Endothelial cell (in vitro differentiated cells): ENCODE data around the gene SSH2. TPM values are rescaled to one million over a fixed set of nuclear protein-coding genes. Genes with fewer than 3 reads are reported as not detected.
"Not testable (repeated sequence)": the region's sequence is repeated elsewhere in the genome, so short reads cannot be mapped to it uniquely, and the experiment has no call there.

ENCODE experiments used
- DNase-seq: peaks from one replicate; pipeline ENCODE4 v3.0.0; 2021; ENCODE audit warnings: low spot score
- H3K27ac Mint-ChIP-seq: one replicate; pipeline ENCODE4 v1.8.0; 2021; ENCODE audit warnings: mixed read lengths, inconsistent platforms; ENCODE audit not compliant: unreplicated experiment
- H3K27me3 Mint-ChIP-seq: one replicate; pipeline ENCODE4 v1.8.0; 2021; ENCODE audit warnings: mild to moderate bottlenecking, moderate library complexity, mixed read lengths, inconsistent platforms; ENCODE audit not compliant: unreplicated experiment
- H3K36me3 Mint-ChIP-seq: one replicate; pipeline ENCODE4 v1.8.0; 2021; ENCODE audit warnings: mild to moderate bottlenecking, low read depth, mixed read lengths, inconsistent platforms; ENCODE audit not compliant: unreplicated experiment
- H3K4me1 Mint-ChIP-seq: one replicate; pipeline ENCODE4 v1.8.0; 2021; ENCODE audit warnings: mild to moderate bottlenecking, mixed read lengths, inconsistent platforms; ENCODE audit not compliant: unreplicated experiment
- H3K4me3 Mint-ChIP-seq: one replicate; pipeline ENCODE4 v1.8.0; 2021; ENCODE audit warnings: mild to moderate bottlenecking, mixed read lengths, inconsistent platforms; ENCODE audit not compliant: unreplicated experiment
- H3K9me3 Mint-ChIP-seq: one replicate; pipeline ENCODE4 v1.8.0; 2021; ENCODE audit warnings: mixed read lengths, inconsistent platforms; ENCODE audit not compliant: unreplicated experiment
- total RNA-seq: library from RNA; stranded (reverse); fragmentation: NEBNext Ultra II Directional; extraction: Animal tissue kit (Norgen Biotek cat#: 25700); gene quantifications from one replicate; pipeline ENCODE4 v1.2.1, GENCODE V29; 2021; ENCODE audit not compliant: unreplicated experiment
- TF ChIP-seq, protein P1 (sequence below): fragments of 200-600 bp; sonication (generic); IDR thresholded peaks from one replicate; pipeline ENCODE4 v1.5.0; 2021; ENCODE audit warnings: antibody characterized with exemption; ENCODE audit not compliant: unreplicated experiment

SSH2 gene
- total RNA-seq, 1 donor from 2014 or later, result 81.2 TPM

DNA sequence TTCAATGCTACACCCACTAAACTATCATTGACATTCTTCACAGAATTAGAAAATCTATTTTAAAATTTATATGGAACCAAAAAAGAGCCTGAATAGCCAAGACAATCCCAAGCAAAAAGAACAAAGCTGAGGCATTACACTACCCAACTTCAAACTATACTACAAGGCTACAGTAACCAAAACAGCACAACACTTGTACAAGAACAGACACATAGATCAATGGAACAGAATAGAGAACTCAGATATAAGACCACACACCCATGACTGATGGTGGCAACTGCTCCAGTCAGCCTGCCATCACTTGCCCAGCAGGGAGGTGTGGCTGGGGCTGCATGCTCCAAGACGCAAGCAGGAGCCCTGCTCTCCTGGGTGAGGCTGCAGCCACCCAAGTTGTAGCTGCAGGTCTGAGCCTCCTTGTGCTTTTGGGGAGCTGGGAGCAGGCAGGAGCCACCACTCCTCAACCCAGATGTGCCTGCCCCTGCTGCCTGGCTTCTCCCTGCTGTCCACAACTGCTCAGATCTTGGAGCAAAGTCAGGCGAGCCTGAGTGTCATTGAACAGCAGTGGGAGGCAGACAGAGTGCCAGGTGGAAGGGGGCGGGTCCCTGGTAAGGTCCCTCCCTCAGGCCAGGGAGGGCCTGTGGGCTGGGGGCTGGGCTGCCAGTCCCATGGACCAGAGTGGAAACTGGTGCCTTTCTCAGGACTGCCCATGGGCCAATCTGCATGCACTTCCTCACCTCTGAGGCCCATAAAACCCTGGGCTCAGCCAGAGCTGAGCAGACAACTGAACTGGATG is 24.7 kb downstream of the SSH2 start:
- Mint-ChIP-seq H3K27me3 (no peaks in the 10 kb centered on the region), H3K4me1 (no peaks in the 10 kb centered on the region), H3K4me3 (no peak overlapping the region), H3K36me3 (peaks cover 20% of the 10 kb centered on the region), H3K27ac (no peak overlapping the region), H3K9me3 (no peaks in the 10 kb centered on the region)
- no peak for DNase-seq
- TF ChIP-seq, protein P1, sequence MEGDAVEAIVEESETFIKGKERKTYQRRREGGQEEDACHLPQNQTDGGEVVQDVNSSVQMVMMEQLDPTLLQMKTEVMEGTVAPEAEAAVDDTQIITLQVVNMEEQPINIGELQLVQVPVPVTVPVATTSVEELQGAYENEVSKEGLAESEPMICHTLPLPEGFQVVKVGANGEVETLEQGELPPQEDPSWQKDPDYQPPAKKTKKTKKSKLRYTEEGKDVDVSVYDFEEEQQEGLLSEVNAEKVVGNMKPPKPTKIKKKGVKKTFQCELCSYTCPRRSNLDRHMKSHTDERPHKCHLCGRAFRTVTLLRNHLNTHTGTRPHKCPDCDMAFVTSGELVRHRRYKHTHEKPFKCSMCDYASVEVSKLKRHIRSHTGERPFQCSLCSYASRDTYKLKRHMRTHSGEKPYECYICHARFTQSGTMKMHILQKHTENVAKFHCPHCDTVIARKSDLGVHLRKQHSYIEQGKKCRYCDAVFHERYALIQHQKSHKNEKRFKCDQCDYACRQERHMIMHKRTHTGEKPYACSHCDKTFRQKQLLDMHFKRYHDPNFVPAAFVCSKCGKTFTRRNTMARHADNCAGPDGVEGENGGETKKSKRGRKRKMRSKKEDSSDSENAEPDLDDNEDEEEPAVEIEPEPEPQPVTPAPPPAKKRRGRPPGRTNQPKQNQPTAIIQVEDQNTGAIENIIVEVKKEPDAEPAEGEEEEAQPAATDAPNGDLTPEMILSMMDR, result no peak

DNA sequence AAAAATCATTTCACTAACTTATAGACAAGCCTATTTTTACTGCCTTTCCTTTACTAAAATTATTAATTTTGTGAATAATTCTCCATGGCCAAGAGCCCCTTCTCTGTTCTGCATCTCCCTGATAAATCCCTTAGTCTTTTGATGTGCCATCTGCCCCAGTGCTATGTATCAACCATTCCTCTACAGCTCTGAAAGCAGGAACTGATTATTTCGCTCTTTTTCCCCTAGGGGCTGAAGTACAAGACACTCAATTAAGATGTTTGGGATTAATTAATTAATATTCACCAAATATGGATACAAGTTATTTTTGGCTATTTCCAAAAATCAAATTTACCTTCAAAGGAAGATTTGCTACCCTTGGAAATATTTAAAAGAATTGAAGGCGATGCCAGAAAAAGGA is 26.6 kb downstream of the SSH2 start:
- TF ChIP-seq, protein P1, result no peak
- DNase-seq, result no peak

DNA sequence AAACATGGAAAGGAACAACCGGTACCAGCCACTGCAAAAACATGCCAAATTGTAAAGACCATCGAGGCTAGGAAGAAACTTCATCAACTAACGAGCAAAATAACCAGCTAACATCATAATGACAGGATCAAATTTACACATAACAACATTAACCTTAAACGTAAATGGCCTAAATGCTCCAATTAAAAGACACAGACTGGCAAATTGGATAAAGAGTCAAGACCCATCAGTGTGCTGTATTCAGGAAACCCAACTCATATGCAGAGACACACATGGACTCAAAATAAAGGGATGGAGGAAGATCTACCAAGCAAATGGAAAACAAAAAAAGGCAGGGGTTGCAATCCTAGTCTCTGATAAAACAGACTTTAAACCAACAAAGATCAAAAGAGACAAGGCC is 32.9 kb downstream of the SSH2 start:
- H3K4me1 Mint-ChIP-seq, H3K27ac Mint-ChIP-seq, H3K9me3 Mint-ChIP-seq, H3K27me3 Mint-ChIP-seq, DNase-seq, H3K4me3 Mint-ChIP-seq, H3K36me3 Mint-ChIP-seq: not testable (repeated sequence)

More for the DNA sequence above, 26.6 kb downstream of the SSH2 start:
- Mint-ChIP-seq H3K4me3 (no peak overlapping the region), H3K9me3 (no peaks in the 10 kb centered on the region), H3K36me3 (peaks cover 20% of the 10 kb centered on the region), H3K27ac (no peak overlapping the region), H3K4me1 (no peaks in the 10 kb centered on the region), H3K27me3 (no peaks in the 10 kb centered on the region)

DNA sequence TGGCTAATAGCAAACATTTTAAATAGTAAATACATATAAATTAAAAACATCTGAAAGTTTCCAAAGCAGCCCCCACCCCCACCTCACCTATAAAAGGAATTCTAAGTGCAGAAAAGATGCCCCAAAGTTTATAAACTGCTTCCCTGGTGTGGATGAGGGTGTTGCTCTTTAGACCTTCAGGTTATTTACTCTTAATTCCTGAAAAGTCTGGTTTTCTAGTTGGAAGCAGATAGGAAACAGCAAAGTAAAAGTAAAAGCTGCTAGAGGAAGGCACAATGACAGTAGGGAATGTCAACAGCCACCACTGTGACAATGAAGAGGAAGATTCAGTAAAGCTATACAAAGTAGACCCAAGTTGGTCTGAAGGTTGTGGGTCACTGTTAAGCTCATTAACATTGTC is 37.8 kb downstream of the SSH2 start:
- no peak for DNase-seq
- no peak overlapping the region for H3K27ac Mint-ChIP-seq
- no peaks in the 10 kb centered on the region for H3K27me3 Mint-ChIP-seq
- peaks cover 6% of the 10 kb centered on the region for H3K4me1 Mint-ChIP-seq
- no peak overlapping the region for H3K4me3 Mint-ChIP-seq
- no peaks in the 10 kb centered on the region for H3K36me3 Mint-ChIP-seq
- no peaks in the 10 kb centered on the region for H3K9me3 Mint-ChIP-seq
- TF ChIP-seq, protein P1, result no peak

DNA sequence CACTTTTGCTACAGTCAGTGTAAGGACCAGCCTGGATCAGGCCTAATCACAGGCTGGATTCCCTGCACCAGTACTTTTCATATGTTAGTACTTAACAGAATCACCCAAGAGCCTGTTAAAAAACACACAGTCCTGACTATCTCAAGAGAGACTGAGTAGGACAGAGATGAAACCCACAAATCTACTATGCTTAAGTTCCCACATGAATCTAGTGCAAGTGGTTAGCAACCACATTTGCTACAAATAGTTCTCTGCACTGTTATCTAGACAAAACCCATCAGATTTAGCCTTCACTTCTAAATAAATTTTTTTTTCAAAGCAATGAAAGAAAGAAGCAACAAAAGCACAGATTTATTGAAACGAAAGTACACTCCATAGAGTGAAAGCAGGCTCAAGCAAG is 38.9 kb downstream of the SSH2 start:
- no peaks in the 10 kb centered on the region for H3K36me3 Mint-ChIP-seq

More for the DNA sequence above, 38.9 kb downstream of the SSH2 start:
- H3K27me3 Mint-ChIP-seq, result no peaks in the 10 kb centered on the region
- no peak overlapping the region for H3K27ac Mint-ChIP-seq
- no peaks in the 10 kb centered on the region for H3K9me3 Mint-ChIP-seq
- TF ChIP-seq, protein P1, result no peak
- DNase-seq, result no peak
- no peak overlapping the region for H3K4me3 Mint-ChIP-seq
- peaks cover 6% of the 10 kb centered on the region for H3K4me1 Mint-ChIP-seq
